HCT116 (cell line): Measurements from ENCODE around the gene ITGA1.

Experiments
- POLR2A ChIP-seq: IDR thresholded peaks from 2 replicates; pipeline ENCODE4 v1.7.0; 2011; ENCODE audit warnings: borderline replicate concordance; ENCODE audit not compliant: insufficient read depth, insufficient read length; ENCODE audit errors: extremely low read depth
- SRF ChIP-seq: IDR thresholded peaks from 2 replicates; pipeline ENCODE4 v1.6.1; 2012; ENCODE audit warnings: low read depth
- ZNF274 ChIP-seq: fragments of 200-500 bp; sonication (Bioruptor generic); IDR thresholded peaks from 2 replicates; pipeline ENCODE4 v1.6.1; 2014; ENCODE audit warnings: mild to moderate bottlenecking, low read depth, low read length, inconsistent platforms
- TF ChIP-seq, protein P1 (sequence below), 3 experiments: fragments of 200-600 bp in 1 of 3; sonication (generic) in 1 of 3; IDR thresholded peaks in 2 of 3; conservative IDR thresholded peaks in 1 of 3; 2 replicates each; pipeline ENCODE4 v1.5.1; 2012 to 2017; ENCODE audit warnings: low read depth in 2 of 3, low read length in 2 of 3, antibody characterized with exemption in 1 of 3, borderline replicate concordance in 1 of 3, control low read depth in 1 of 3, mild to moderate bottlenecking in 1 of 3, mixed read lengths in 1 of 3, mixed run types in 1 of 3, moderate library complexity in 1 of 3; ENCODE audit not compliant: insufficient read depth in 1 of 3
- TF ChIP-seq, protein P2 (sequence below): IDR thresholded peaks from 2 replicates; pipeline ENCODE4 v1.6.1; 2012

DNA sequence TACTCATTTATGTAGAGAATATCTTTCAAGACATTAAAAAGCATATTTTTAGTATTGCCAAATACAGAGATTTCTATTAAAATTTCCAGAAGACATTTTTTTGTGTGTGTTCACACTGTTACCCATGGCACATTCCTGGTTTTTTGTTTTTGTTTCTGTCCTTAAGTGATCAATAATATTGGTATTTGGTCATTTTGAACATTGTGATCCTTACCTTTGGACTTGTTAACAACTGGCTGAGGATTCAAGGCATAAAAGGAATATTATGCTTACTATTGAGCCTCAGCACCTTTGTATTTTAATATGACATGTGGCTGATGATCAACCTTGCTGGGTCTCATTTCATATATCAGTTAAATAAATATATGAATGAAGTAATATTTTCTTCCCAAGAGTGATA is 41.9 kb downstream of the ITGA1 start:
- TF ChIP-seq POLR2A (no peak), ZNF274 (no peak), SRF (no peak)
- TF ChIP-seq, protein P1, sequence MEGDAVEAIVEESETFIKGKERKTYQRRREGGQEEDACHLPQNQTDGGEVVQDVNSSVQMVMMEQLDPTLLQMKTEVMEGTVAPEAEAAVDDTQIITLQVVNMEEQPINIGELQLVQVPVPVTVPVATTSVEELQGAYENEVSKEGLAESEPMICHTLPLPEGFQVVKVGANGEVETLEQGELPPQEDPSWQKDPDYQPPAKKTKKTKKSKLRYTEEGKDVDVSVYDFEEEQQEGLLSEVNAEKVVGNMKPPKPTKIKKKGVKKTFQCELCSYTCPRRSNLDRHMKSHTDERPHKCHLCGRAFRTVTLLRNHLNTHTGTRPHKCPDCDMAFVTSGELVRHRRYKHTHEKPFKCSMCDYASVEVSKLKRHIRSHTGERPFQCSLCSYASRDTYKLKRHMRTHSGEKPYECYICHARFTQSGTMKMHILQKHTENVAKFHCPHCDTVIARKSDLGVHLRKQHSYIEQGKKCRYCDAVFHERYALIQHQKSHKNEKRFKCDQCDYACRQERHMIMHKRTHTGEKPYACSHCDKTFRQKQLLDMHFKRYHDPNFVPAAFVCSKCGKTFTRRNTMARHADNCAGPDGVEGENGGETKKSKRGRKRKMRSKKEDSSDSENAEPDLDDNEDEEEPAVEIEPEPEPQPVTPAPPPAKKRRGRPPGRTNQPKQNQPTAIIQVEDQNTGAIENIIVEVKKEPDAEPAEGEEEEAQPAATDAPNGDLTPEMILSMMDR (IDR thresholded peaks at IDR 0.05 in 2 of 3, conservative IDR thresholded peaks at IDR 0.05 in 1 of 3; ENCODE audit: borderline replicate concordance in 1 of 3, insufficient read depth in 1 of 3, low read depth in 2 of 3, low read length in 2 of 3), result no peak
- TF ChIP-seq, protein P2, sequence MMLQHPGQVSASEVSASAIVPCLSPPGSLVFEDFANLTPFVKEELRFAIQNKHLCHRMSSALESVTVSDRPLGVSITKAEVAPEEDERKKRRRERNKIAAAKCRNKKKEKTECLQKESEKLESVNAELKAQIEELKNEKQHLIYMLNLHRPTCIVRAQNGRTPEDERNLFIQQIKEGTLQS, result no peak
